PC-3 (cell line): ENCODE measurements around the gene ZNF322. TPM values are rescaled to one million over a fixed set of nuclear protein-coding genes. Genes with fewer than 3 reads are reported as not detected.

ENCODE experiments used
- ATAC-seq: fragments of 200-7000 bp; cut with Tn5 transposase; 2 replicates; pipeline ENCODE4 v1.9.1; 2020; ENCODE audit warnings: mild to moderate bottlenecking, moderate library complexity
- BruUV-seq: library from RNA; stranded (reverse); fragments of 400-500 nt; replicated peaks from 2 replicates; lab custom pipeline; 2021; lab: Mats Ljungman, UMichigan
- CTCF ChIA-PET: fragments of 300-600 bp; sonication (Branson Sonifier 250); formaldehyde crosslinking; loops from one replicate; lab custom pipeline; 2022; ENCODE audit warnings: antibody characterized with exemption; lab: Charles Lee
- POLR2A ChIA-PET: fragments of 300-600 bp; sonication (Branson Sonifier 250); formaldehyde crosslinking; loops from one replicate; lab custom pipeline; 2022; ENCODE audit warnings: antibody characterized with exemption; ENCODE audit not compliant: unreplicated experiment; lab: Charles Lee
- DNase-seq: peaks from one replicate; pipeline ENCODE4 v3.0.0-alpha.2; 2015
- H2AFZ ChIP-seq: fragments of 300-600 bp; sonication (generic); 2 replicates; pipeline ENCODE4 v1.6.0; 2016; ENCODE audit warnings: antibody characterized with exemption, low read length
- H3F3A ChIP-seq: fragments of 300-600 bp; sonication (generic); one replicate; pipeline ENCODE4 v1.6.0; 2017; ENCODE audit warnings: antibody characterized with exemption, low read length, control low read depth, mild to moderate bottlenecking; ENCODE audit not compliant: unreplicated experiment
- H3K27ac ChIP-seq: fragments of 300-600 bp; sonication (generic); 2 replicates; pipeline ENCODE4 v1.5.1; 2016; ENCODE audit warnings: mild to moderate bottlenecking, low read length
- H3K27me3 ChIP-seq: fragments of 300-600 bp; sonication (generic); 2 replicates; pipeline ENCODE4 v1.6.1; 2016; ENCODE audit warnings: low read length, mixed read lengths
- H3K36me3 ChIP-seq: fragments of 300-600 bp; sonication (generic); 2 replicates; pipeline ENCODE4 v1.6.1; 2016; ENCODE audit warnings: low read depth, mixed run types, low read length, mixed read lengths
- H3K4me1 ChIP-seq: fragments of 300-600 bp; sonication (generic); 2 replicates; pipeline ENCODE4 v1.5.1; 2016; ENCODE audit warnings: low read length; ENCODE audit not compliant: insufficient read depth
- H3K4me2 ChIP-seq: fragments of 300-600 bp; sonication (generic); 2 replicates; pipeline ENCODE4 v1.6.0; 2016; ENCODE audit warnings: low read length
- H3K4me3 ChIP-seq: fragments of 300-600 bp; sonication (generic); 2 replicates; pipeline ENCODE4 v1.5.1; 2016; ENCODE audit warnings: mild to moderate bottlenecking, low read length, mixed read lengths
- H3K79me2 ChIP-seq: fragments of 300-600 bp; sonication (generic); 2 replicates; pipeline ENCODE4 v1.6.1; 2017; ENCODE audit warnings: low read length, mixed read lengths
- H3K9ac ChIP-seq: fragments of 300-600 bp; sonication (generic); 2 replicates; pipeline ENCODE4 v1.6.0; 2016; ENCODE audit warnings: mild to moderate bottlenecking, low read length
- H3K9me2 ChIP-seq: fragments of 300-600 bp; sonication (generic); replicated peaks from 2 replicates; pipeline ENCODE4 v1.6.1; 2016; ENCODE audit warnings: mixed run types, low read length, mixed read lengths
- H3K9me3 ChIP-seq: fragments of 300-600 bp; sonication (generic); 2 replicates; pipeline ENCODE4 v1.6.1; 2016; ENCODE audit warnings: low read length, mixed read lengths
- H4K20me1 ChIP-seq: fragments of 300-600 bp; sonication (generic); 2 replicates; pipeline ENCODE4 v1.6.1; 2016; ENCODE audit warnings: low read length, mixed read lengths
- CTCF ChIP-seq: fragments of 300-600 bp; sonication (generic); conservative IDR thresholded peaks from 2 replicates; pipeline ENCODE4 v1.5.1; 2017; ENCODE audit warnings: antibody characterized with exemption, low read depth, mild to moderate bottlenecking, low read length
- EZH2 ChIP-seq: fragments of 300-600 bp; sonication (generic); IDR thresholded peaks from one replicate; pipeline ENCODE4 v1.6.1; 2017; ENCODE audit warnings: antibody characterized with exemption, mild to moderate bottlenecking, low read length; ENCODE audit not compliant: unreplicated experiment
- EZH2phosphoT487 ChIP-seq: fragments of 300-600 bp; sonication (generic); IDR thresholded peaks from 2 replicates; pipeline ENCODE4 v1.6.1; 2018; ENCODE audit warnings: mild to moderate bottlenecking, antibody characterized with exemption, low read length, borderline replicate concordance
- intact Hi-C: fragments of 100-400 bp; cut with micrococcal nuclease; formaldehyde crosslinking; loops from 2 replicates; pipeline ENCODE4 v1.9.0; 2023
- total RNA-seq: library from RNA; depleted of rRNA; stranded (reverse); fragments of >200 nt; gene quantifications from 2 replicates; pipeline ENCODE4 v1.2.3, GENCODE V29; 2014

The ZNF322 gene
- total RNA-seq, 1 experiment from 2014 or later, result 15.7 TPM

DNA sequence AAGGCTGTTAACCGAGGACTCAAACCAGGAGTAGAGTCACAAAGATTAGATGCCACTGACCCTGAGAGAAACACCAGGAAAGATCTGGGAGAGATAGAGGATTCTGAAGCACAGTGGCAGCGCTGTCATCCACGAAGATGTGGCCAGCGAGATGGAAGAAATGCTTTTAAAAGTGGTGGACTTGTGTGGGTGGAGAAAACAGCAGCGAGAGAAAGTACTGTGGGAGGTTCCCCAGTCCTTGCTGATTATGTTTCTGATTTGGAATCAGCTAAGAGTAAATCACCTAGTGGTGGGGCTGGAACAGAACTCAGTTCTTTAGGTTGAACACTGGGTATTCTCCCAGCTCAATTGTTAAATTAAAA is 435 bp upstream of the ZNF322 start:
- DNase-seq, result peak; percentile 23
- BruUV-seq, result TSS peak; percentile 93
- peak overlapping the region; percentile 99 for H2AFZ ChIP-seq
- no peaks in the 10 kb centered on the region for H3K9me3 ChIP-seq
- peaks cover 27% of the 10 kb centered on the region for H3K36me3 ChIP-seq
- peaks cover 13% of the 10 kb centered on the region; the same call in 1 of the 2 replicates for H3K27me3 ChIP-seq
- H3K4me2 ChIP-seq, result peak overlapping the region; percentile 93
- TF ChIP-seq EZH2 (no peak), EZH2phosphoT487 (no peak), CTCF (peak; percentile 31; the same call in 1 of the 2 replicates)
- H3K79me2 ChIP-seq, result peaks cover 28% of the 10 kb centered on the region
- H3K4me1 ChIP-seq, result peaks cover 14% of the 10 kb centered on the region; the same call in 1 of the 2 replicates
- H3K9ac ChIP-seq, result peak overlapping the region; percentile 73
- no peak overlapping the region for H3K27ac ChIP-seq
- no peaks in the 10 kb centered on the region for H4K20me1 ChIP-seq
- no peaks in the 10 kb centered on the region for H3F3A ChIP-seq
- H3K4me3 ChIP-seq, result peak overlapping the region; percentile 75
- no peaks in the 10 kb centered on the region for H3K9me2 ChIP-seq
- intact Hi-C loops, result loop anchor here (1.0 kb wide), 1 partner anchor 53 kb away; no protein-coding TSS in a partner anchor
- ChIA-PET CTCF (no interaction called here), POLR2A (no interaction called here)
- ATAC-seq, result peak; percentile 40

- no TSS peak for BruUV-seq
- no peak overlapping the region for H3K9ac ChIP-seq
- TF ChIP-seq EZH2 (no peak), CTCF (no peak), EZH2phosphoT487 (no peak)
- ChIA-PET POLR2A (interaction anchor here (0.7 kb wide), 1 partner anchor 417 kb away, joined by 3 read pairs; no protein-coding TSS in a partner anchor), CTCF (no interaction called here)
- peaks cover 33% of the 10 kb centered on the region for H3K79me2 ChIP-seq
- no peak overlapping the region for H3K4me3 ChIP-seq
- no peaks in the 10 kb centered on the region for H4K20me1 ChIP-seq
- H3F3A ChIP-seq, result no peaks in the 10 kb centered on the region
- H3K4me2 ChIP-seq, result 0 out of 2 replicates have a peak overlapping the region, but pooled peaks have one; percentile 93
- no peak overlapping the region for H3K27ac ChIP-seq
- H3K27me3 ChIP-seq, result peaks cover 5% of the 10 kb centered on the region; the same call in 1 of the 2 replicates
- ATAC-seq, result no peak
- H3K9me2 ChIP-seq, result no peaks in the 10 kb centered on the region
- no peak overlapping the region for H2AFZ ChIP-seq
- H3K9me3 ChIP-seq, result no peaks in the 10 kb centered on the region
- peaks cover 14% of the 10 kb centered on the region; the same call in 1 of the 2 replicates for H3K4me1 ChIP-seq
- no peak for DNase-seq
- H3K36me3 ChIP-seq, result peaks cover 49% of the 10 kb centered on the region
- intact Hi-C loops, result no loop called here
Measured at GRCh38 chr6:26657256-26657655, 2.3 kb downstream of the ZNF322 start.

DNA sequence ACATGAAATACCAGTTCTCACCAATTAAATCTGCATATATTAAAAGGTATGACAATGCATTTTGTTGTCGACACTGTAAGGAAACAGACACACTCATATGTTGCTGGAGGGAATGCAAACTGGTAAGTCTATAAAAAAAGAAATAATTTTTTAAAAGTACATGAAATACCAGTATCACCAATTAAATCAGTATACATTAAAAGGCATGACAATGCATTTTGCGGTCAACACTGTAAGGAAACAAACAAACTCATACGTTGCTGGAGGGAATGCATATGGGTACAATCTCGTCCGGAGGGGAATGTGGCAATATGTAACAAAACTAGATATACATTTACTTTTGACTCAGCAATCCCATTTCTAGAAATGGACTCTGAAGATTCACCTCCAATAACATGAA is 6.5 kb downstream of the ZNF322 start:
- Histone ChIP-seq H3K9me2 (no peaks in the 10 kb centered on the region), H3F3A (no peaks in the 10 kb centered on the region), H3K9me3 (peaks cover 13% of the 10 kb centered on the region), H3K27ac (no peak overlapping the region), H4K20me1 (no peaks in the 10 kb centered on the region), H3K9ac (no peak overlapping the region), H2AFZ (no peak overlapping the region), H3K4me1 (peaks cover 6% of the 10 kb centered on the region; the same call in 1 of the 2 replicates), H3K36me3 (peaks cover 84% of the 10 kb centered on the region), H3K27me3 (no peaks in the 10 kb centered on the region), H3K79me2 (peaks cover 31% of the 10 kb centered on the region), H3K4me2 (no peak overlapping the region), H3K4me3 (no peak overlapping the region)
- ChIA-PET POLR2A (no interaction called here), CTCF (no interaction called here)
- intact Hi-C loops, result no loop called here
- TF ChIP-seq EZH2, result no peak
- BruUV-seq, result no TSS peak
- DNase-seq (no peak), ATAC-seq (no peak)
